K562 (cell line): Measurements from ENCODE around the gene RHOF. TPM values are rescaled to one million over a fixed set of nuclear protein-coding genes. Genes with fewer than 3 reads are reported as not detected.
A peak's percentile ranks its signal among the peaks of the same experiment; 100 is the strongest.

ENCODE experiments used
- BACH1 ChIP-seq: fragments of 200-800 bp; sonication (Bioruptor generic); IDR thresholded peaks from 2 replicates; pipeline ENCODE4 v1.6.1; 2016; ENCODE audit warnings: missing genetic modification characterization, missing compliant biosample characterization
- BCLAF1 ChIP-seq, 2 experiments: fragments of 450-650 bp in 1 of 2; IDR thresholded peaks; 2 replicates each; pipeline ENCODE4 v1.6.1; 2011 to 2017; ENCODE audit warnings: low read depth in 2 of 2, antibody characterized with exemption in 1 of 2, borderline replicate concordance in 1 of 2, low read length in 1 of 2, mild to moderate bottlenecking in 1 of 2, mixed read lengths in 1 of 2; ENCODE audit not compliant: control insufficient read depth in 1 of 2
- CAMTA2 ChIP-seq: fragments of 250-450 bp; sonication (Bioruptor Pico); conservative IDR thresholded peaks from 2 replicates; pipeline ENCODE4 v1.5.1; 2022
- HNRNPK ChIP-seq: fragments of 200-400 bp; formaldehyde crosslinking; IDR thresholded peaks from one replicate; pipeline ENCODE4 v1.6.1; 2018; ENCODE audit warnings: mild to moderate bottlenecking, low read depth, low read length; ENCODE audit not compliant: poor library complexity, severe bottlenecking
- HNRNPL ChIP-seq: fragments of 200-400 bp; formaldehyde crosslinking; IDR thresholded peaks from 2 replicates; pipeline ENCODE4 v1.6.1; 2017; ENCODE audit warnings: low read depth, mild to moderate bottlenecking, low read length
- ID3 ChIP-seq, 2 experiments: fragments of 250-450 bp in 1 of 2; fragments of 450-650 bp in 1 of 2; sonication (Bioruptor Pico) in 1 of 2; IDR thresholded peaks; 2 replicates each; pipeline versions ENCODE4 v1.6.1 to v1.8.0; 2016 to 2021; ENCODE audit warnings: mild to moderate bottlenecking in 2 of 2, moderate library complexity in 2 of 2, missing compliant biosample characterization in 1 of 2, missing genetic modification characterization in 1 of 2
- MBD2 ChIP-seq: sonication (generic); IDR thresholded peaks from 2 replicates; pipeline ENCODE4 v1.6.1; 2016; ENCODE audit warnings: low read depth, borderline replicate concordance
- MIER1 ChIP-seq: fragments of 450-650 bp; IDR thresholded peaks from 2 replicates; pipeline ENCODE4 v1.6.1; 2016; ENCODE audit warnings: antibody characterized with exemption, mild to moderate bottlenecking, low read depth
- MLLT1 ChIP-seq, 2 experiments: fragments of 450-650 bp; IDR thresholded peaks; 2 replicates each; pipeline ENCODE4 v1.6.1; 2016
- NCOA1 ChIP-seq: fragments of 450-650 bp; IDR thresholded peaks from 2 replicates; pipeline ENCODE4 v1.6.1; 2016; ENCODE audit warnings: low read depth
- NKRF ChIP-seq: fragments of 450-650 bp; IDR thresholded peaks from 2 replicates; pipeline ENCODE4 v1.6.1; 2016; ENCODE audit warnings: borderline replicate concordance
- POLR2AphosphoS2 ChIP-seq: IDR thresholded peaks from 2 replicates; pipeline ENCODE4 v1.6.1; 2012; ENCODE audit warnings: low read length, improper control_type of control experiment
- TCF3 ChIP-seq: sonication (generic); formaldehyde crosslinking; IDR thresholded peaks from 2 replicates; pipeline ENCODE4 v1.4.0; 2020; ENCODE audit warnings: mild to moderate bottlenecking, missing genetic modification reagents
- ZMIZ1 ChIP-seq, 2 experiments: fragments of 150-350 bp in 1 of 2; IDR thresholded peaks; 2 replicates each; pipeline ENCODE4 v1.6.1; 2012 to 2016; ENCODE audit warnings: low read depth in 2 of 2, low read length in 2 of 2, mild to moderate bottlenecking in 1 of 2, moderate library complexity in 1 of 2
- ZNF23 ChIP-seq: fragments of 250-450 bp; sonication (Bioruptor Pico); IDR thresholded peaks from 2 replicates; pipeline ENCODE4 v1.4.0; 2020; ENCODE audit warnings: mild to moderate bottlenecking
- ZNF282 ChIP-seq: sonication (generic); formaldehyde crosslinking; IDR thresholded peaks from 2 replicates; pipeline ENCODE4 v1.8.1; 2023; ENCODE audit warnings: missing genetic modification reagents
- ZNF764 ChIP-seq: fragments of 250-450 bp; sonication (Bioruptor Pico); IDR thresholded peaks from 2 replicates; pipeline ENCODE4 v1.4.0; 2020; ENCODE audit warnings: low read depth, mild to moderate bottlenecking, moderate library complexity
- polyA plus RNA-seq, 8 experiments: library from polyadenylated mRNA; depleted of rRNA in 4 of 8; stranded (reverse) in 5 of 8; unstranded in 3 of 8; fragments of >200 nt; fragmentation: Nextera tagmentation in 2 of 8; fragmentation: Illumina TruSeq in 1 of 8; extraction: Ambion mirVana in 2 of 8; extraction: Trizol in 1 of 8; gene quantifications; 2 replicates each; pipeline versions ENCODE4 v1.2.1 to v1.2.3, GENCODE V29; 2011 to 2014; ENCODE audit warnings: inconsistent platforms in 1 of 8, missing spikeins in 1 of 8
- total RNA-seq, 7 experiments: library from RNA; depleted of rRNA in 6 of 7; stranded (reverse); fragments of >200 nt in 6 of 7; fragmentation: Illumina TruSeq in 2 of 7; extraction: Trizol in 2 of 7; gene quantifications; 2 replicates each; pipeline versions ENCODE4 v1.2.1 to v1.2.3, GENCODE V29; 2011 to 2021; ENCODE audit warnings: low replicate concordance in 1 of 7

Gene RHOF
- total and polyA plus RNA-seq, 9 of the 15 experiments (the other 6 are each of a cell fraction or from before 2014, with no cell fraction given): 0.13 to 10.1 (median 4.0) TPM

GRCh38 chr12:121812320-121812871 lies 18.9 kb upstream of the RHOF start (continued):
- TF ChIP-seq TCF3 (no peak; the same call in 1 of the 2 replicates), HNRNPL (no peak), HNRNPK (no peak), ZNF764 (CRISPR knock-in tag) (no peak), ZMIZ1 (IDR thresholded peaks at IDR 0.05; ENCODE audit: low read depth in 2 of 2, low read length in 2 of 2) (no peak), BCLAF1 (IDR thresholded peaks at IDR 0.05; ENCODE audit: borderline replicate concordance in 1 of 2, control insufficient read depth in 1 of 2, low read depth in 2 of 2, low read length in 1 of 2) (no peak), NCOA1 (no peak), POLR2AphosphoS2 (no peak), MLLT1 (IDR thresholded peaks at IDR 0.05) (no peak), BACH1 (tag) (no peak), ZNF282 (CRISPR knock-in tag) (no peak), MBD2 (no peak), NKRF (peak; percentile 48; the same call in 1 of the 2 replicates), ZNF23 (CRISPR knock-in tag) (no peak), CAMTA2 (CRISPR knock-in tag) (no peak), ID3 (CRISPR knock-in tag; IDR thresholded peaks at IDR 0.05) (no peak), ID3 (tag; IDR thresholded peaks at IDR 0.05) (no peak), MIER1 (no peak)
